ENCODE measurements around the gene PIGN.

DNA sequence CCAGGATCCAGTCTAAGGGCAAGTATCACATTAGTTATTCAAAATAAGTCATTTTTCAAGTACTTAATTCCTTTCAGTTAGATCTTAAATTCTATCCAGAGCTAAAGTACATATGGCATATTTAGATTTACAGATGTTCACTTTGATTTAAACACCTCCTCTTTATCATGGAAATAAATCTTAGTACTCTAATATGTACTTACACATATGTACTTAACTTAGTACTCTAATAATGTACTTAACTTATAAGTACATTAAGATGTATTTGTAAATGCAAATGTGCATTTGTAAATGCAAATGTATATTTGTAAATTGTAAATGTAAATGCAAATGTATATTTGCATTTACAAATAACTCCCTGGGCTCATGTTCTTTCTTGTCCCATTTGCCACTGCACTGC lies 14.6 kb downstream of the PIGN start:
- no peak for TF ChIP-seq EZH2 (IDR thresholded peaks at IDR 0.05; ENCODE audit: borderline replicate concordance, insufficient read depth, low read length, poor library complexity, severe bottlenecking)
- TF ChIP-seq, protein P1, sequence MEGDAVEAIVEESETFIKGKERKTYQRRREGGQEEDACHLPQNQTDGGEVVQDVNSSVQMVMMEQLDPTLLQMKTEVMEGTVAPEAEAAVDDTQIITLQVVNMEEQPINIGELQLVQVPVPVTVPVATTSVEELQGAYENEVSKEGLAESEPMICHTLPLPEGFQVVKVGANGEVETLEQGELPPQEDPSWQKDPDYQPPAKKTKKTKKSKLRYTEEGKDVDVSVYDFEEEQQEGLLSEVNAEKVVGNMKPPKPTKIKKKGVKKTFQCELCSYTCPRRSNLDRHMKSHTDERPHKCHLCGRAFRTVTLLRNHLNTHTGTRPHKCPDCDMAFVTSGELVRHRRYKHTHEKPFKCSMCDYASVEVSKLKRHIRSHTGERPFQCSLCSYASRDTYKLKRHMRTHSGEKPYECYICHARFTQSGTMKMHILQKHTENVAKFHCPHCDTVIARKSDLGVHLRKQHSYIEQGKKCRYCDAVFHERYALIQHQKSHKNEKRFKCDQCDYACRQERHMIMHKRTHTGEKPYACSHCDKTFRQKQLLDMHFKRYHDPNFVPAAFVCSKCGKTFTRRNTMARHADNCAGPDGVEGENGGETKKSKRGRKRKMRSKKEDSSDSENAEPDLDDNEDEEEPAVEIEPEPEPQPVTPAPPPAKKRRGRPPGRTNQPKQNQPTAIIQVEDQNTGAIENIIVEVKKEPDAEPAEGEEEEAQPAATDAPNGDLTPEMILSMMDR (IDR thresholded peaks at IDR 0.05; ENCODE audit: poor library complexity, severe bottlenecking): no peak
- no peak for TF ChIP-seq POLR2AphosphoS5 (IDR thresholded peaks at IDR 0.05)
- no peak for TF ChIP-seq EP300 (conservative IDR thresholded peaks at IDR 0.05; ENCODE audit: poor library complexity, severe bottlenecking)
- no peak for TF ChIP-seq MXI1 (conservative IDR thresholded peaks at IDR 0.05; ENCODE audit: poor library complexity, severe bottlenecking)
- TF ChIP-seq, protein P2, sequence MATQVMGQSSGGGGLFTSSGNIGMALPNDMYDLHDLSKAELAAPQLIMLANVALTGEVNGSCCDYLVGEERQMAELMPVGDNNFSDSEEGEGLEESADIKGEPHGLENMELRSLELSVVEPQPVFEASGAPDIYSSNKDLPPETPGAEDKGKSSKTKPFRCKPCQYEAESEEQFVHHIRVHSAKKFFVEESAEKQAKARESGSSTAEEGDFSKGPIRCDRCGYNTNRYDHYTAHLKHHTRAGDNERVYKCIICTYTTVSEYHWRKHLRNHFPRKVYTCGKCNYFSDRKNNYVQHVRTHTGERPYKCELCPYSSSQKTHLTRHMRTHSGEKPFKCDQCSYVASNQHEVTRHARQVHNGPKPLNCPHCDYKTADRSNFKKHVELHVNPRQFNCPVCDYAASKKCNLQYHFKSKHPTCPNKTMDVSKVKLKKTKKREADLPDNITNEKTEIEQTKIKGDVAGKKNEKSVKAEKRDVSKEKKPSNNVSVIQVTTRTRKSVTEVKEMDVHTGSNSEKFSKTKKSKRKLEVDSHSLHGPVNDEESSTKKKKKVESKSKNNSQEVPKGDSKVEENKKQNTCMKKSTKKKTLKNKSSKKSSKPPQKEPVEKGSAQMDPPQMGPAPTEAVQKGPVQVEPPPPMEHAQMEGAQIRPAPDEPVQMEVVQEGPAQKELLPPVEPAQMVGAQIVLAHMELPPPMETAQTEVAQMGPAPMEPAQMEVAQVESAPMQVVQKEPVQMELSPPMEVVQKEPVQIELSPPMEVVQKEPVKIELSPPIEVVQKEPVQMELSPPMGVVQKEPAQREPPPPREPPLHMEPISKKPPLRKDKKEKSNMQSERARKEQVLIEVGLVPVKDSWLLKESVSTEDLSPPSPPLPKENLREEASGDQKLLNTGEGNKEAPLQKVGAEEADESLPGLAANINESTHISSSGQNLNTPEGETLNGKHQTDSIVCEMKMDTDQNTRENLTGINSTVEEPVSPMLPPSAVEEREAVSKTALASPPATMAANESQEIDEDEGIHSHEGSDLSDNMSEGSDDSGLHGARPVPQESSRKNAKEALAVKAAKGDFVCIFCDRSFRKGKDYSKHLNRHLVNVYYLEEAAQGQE (IDR thresholded peaks at IDR 0.05; ENCODE audit: borderline replicate concordance): no peak

All from neural cell (in vitro differentiated cells).